Keratinocyte (primary cell): ENCODE measurements around the gene OR10A4.

ENCODE experiments used
- EZH2 ChIP-seq: IDR thresholded peaks from one replicate; pipeline ENCODE4 v1.6.1; 2012; ENCODE audit warnings: inconsistent platforms, mild to moderate bottlenecking, low read length, moderate library complexity
- TF ChIP-seq, protein P1 (sequence below), 3 experiments: IDR thresholded peaks in 1 of 3; conservative IDR thresholded peaks in 1 of 3; optimal IDR thresholded peaks in 1 of 3; 2 replicates in 2 of 3; 3 replicates in 1 of 3; pipeline versions ENCODE3 to v1.5.1; 2011; ENCODE audit warnings: low read length in 3 of 3, mild to moderate bottlenecking in 3 of 3, moderate library complexity in 2 of 3, control low read depth in 1 of 3, inconsistent platforms in 1 of 3; ENCODE audit not compliant: insufficient read depth in 2 of 3; ENCODE audit errors: extremely low read depth in 1 of 3

DNA sequence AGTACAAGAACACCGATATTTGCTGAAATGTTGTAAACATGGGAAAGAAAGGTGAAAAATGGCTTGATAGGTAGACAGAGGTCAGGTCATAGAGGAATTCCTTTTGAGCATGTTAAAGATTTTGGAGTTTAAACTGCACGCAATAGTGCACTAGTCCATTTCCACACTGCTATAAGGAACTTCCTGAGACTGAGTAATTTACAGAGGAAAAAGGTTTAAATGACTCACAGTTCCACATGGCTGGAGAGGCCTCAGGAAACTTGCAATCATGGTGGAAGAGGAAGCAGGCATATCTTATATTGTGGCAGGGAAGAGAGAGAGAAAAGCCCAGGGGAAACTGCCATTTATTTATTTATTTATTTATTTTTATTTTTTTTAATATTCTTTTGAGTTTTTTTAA lies 25.9 kb upstream of the OR10A4 start:
- TF ChIP-seq, protein P1, sequence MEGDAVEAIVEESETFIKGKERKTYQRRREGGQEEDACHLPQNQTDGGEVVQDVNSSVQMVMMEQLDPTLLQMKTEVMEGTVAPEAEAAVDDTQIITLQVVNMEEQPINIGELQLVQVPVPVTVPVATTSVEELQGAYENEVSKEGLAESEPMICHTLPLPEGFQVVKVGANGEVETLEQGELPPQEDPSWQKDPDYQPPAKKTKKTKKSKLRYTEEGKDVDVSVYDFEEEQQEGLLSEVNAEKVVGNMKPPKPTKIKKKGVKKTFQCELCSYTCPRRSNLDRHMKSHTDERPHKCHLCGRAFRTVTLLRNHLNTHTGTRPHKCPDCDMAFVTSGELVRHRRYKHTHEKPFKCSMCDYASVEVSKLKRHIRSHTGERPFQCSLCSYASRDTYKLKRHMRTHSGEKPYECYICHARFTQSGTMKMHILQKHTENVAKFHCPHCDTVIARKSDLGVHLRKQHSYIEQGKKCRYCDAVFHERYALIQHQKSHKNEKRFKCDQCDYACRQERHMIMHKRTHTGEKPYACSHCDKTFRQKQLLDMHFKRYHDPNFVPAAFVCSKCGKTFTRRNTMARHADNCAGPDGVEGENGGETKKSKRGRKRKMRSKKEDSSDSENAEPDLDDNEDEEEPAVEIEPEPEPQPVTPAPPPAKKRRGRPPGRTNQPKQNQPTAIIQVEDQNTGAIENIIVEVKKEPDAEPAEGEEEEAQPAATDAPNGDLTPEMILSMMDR (optimal IDR thresholded peaks at IDR 0.05 in 1 of 3, IDR thresholded peaks at IDR 0.05 in 1 of 3, conservative IDR thresholded peaks at IDR 0.05 in 1 of 3; ENCODE audit: extremely low read depth in 1 of 3, insufficient read depth in 2 of 3, low read length in 3 of 3), result no peak
- TF ChIP-seq EZH2, result no peak
